ENCODE measurements around the gene CLEC17A. TPM values are rescaled to one million over a fixed set of nuclear protein-coding genes. Genes with fewer than 3 reads are reported as not detected.

Gene CLEC17A
- total RNA-seq, 2 experiments from 2014 or later: not detected

GRCh38 chr19:14632286-14632685 lies 49.4 kb downstream of the CLEC17A start:
- POLR2A ChIA-PET: no interaction called here
- no peak for DNase-seq
- H3K9me3 Mint-ChIP-seq (ENCODE audit: insufficient read depth): peaks cover 12% of the 10 kb centered on the region

GRCh38 chr19:14639536-14640277 lies 56.8 kb downstream of the CLEC17A start:
- no peaks in the 10 kb centered on the region for H3K36me3 Mint-ChIP-seq (ENCODE audit: low read depth)
- H3K27ac Mint-ChIP-seq: no peak overlapping the region
- peaks cover 4% of the 10 kb centered on the region for H3K9me3 Mint-ChIP-seq (ENCODE audit: insufficient read depth)
- H3K27me3 Mint-ChIP-seq (ENCODE audit: low read depth): no peaks in the 10 kb centered on the region
- ChIA-PET CTCF (no interaction called here), POLR2A (interaction anchor here (0.6 kb wide), 2 partner anchors 66 to 1004 kb away, joined by 4 to 7 read pairs; no protein-coding TSS in a partner anchor)
- ATAC-seq: no peak
- no peak for DNase-seq
- H3K4me3 Mint-ChIP-seq: no peak overlapping the region
- H3K4me1 Mint-ChIP-seq (ENCODE audit: low read depth): no peaks in the 10 kb centered on the region

More at GRCh38 chr19:14632286-14632685, 49.4 kb downstream of the CLEC17A start:
- H3K27me3 Mint-ChIP-seq (ENCODE audit: low read depth): no peaks in the 10 kb centered on the region
- no peak overlapping the region for H3K27ac Mint-ChIP-seq
- H3K36me3 Mint-ChIP-seq (ENCODE audit: low read depth): no peaks in the 10 kb centered on the region
- no peak for ATAC-seq
- CTCF ChIA-PET: no interaction called here
- no peaks in the 10 kb centered on the region for H3K4me1 Mint-ChIP-seq (ENCODE audit: low read depth)
- H3K4me3 Mint-ChIP-seq: no peak overlapping the region

GRCh38 chr19:14648506-14648905 lies 65.6 kb downstream of the CLEC17A start:
- Mint-ChIP-seq H3K27me3 (ENCODE audit: low read depth) (peaks cover 8% of the 10 kb centered on the region), H3K27ac (no peak overlapping the region), H3K36me3 (ENCODE audit: low read depth) (no peaks in the 10 kb centered on the region), H3K4me3 (no peak overlapping the region), H3K9me3 (ENCODE audit: insufficient read depth) (no peaks in the 10 kb centered on the region), H3K4me1 (ENCODE audit: low read depth) (no peaks in the 10 kb centered on the region)
- POLR2A ChIA-PET: no interaction called here
- no peak for DNase-seq
- CTCF ChIA-PET: no interaction called here
- no peak for ATAC-seq

- H3K27ac Mint-ChIP-seq: no peak overlapping the region
Measured at GRCh38 chr19:14649020-14649419, 66.1 kb downstream of the CLEC17A start.

GRCh38 chr19:14650161-14650560 lies 67.3 kb downstream of the CLEC17A start:
- ATAC-seq: no peak
- Mint-ChIP-seq H3K27ac (no peak overlapping the region), H3K27me3 (ENCODE audit: low read depth) (peaks cover 8% of the 10 kb centered on the region), H3K36me3 (ENCODE audit: low read depth) (no peaks in the 10 kb centered on the region), H3K4me3 (no peak overlapping the region), H3K9me3 (ENCODE audit: insufficient read depth) (no peaks in the 10 kb centered on the region), H3K4me1 (ENCODE audit: low read depth) (no peaks in the 10 kb centered on the region)
- ChIA-PET POLR2A (no interaction called here), CTCF (no interaction called here)
- no peak for DNase-seq

More at GRCh38 chr19:14649020-14649419, 66.1 kb downstream of the CLEC17A start:
- ChIA-PET POLR2A (no interaction called here), CTCF (no interaction called here)
- Mint-ChIP-seq H3K9me3 (ENCODE audit: insufficient read depth) (no peaks in the 10 kb centered on the region), H3K27me3 (ENCODE audit: low read depth) (peaks cover 8% of the 10 kb centered on the region), H3K36me3 (ENCODE audit: low read depth) (no peaks in the 10 kb centered on the region), H3K4me3 (no peak overlapping the region), H3K4me1 (ENCODE audit: low read depth) (no peaks in the 10 kb centered on the region)
- DNase-seq (no peak), ATAC-seq (no peak)

GRCh38 chr19:14654786-14655560 lies 72.1 kb downstream of the CLEC17A start:
- H3K27me3 Mint-ChIP-seq (ENCODE audit: low read depth): peaks cover 6% of the 10 kb centered on the region

GRCh38 chr19:14655726-14656125 lies 72.8 kb downstream of the CLEC17A start:
- Mint-ChIP-seq H3K4me3 (no peak overlapping the region), H3K27me3 (ENCODE audit: low read depth) (peaks cover 4% of the 10 kb centered on the region), H3K36me3 (ENCODE audit: low read depth) (no peaks in the 10 kb centered on the region), H3K9me3 (ENCODE audit: insufficient read depth) (no peaks in the 10 kb centered on the region), H3K4me1 (ENCODE audit: low read depth) (no peaks in the 10 kb centered on the region), H3K27ac (no peak overlapping the region)
- DNase-seq: no peak
- ChIA-PET CTCF (no interaction called here), POLR2A (no interaction called here)
- ATAC-seq: no peak

More at GRCh38 chr19:14654786-14655560, 72.1 kb downstream of the CLEC17A start:
- Mint-ChIP-seq H3K9me3 (ENCODE audit: insufficient read depth) (no peaks in the 10 kb centered on the region), H3K4me3 (no peak overlapping the region), H3K4me1 (ENCODE audit: low read depth) (no peaks in the 10 kb centered on the region), H3K27ac (no peak overlapping the region), H3K36me3 (ENCODE audit: low read depth) (no peaks in the 10 kb centered on the region)
- CTCF ChIA-PET: no interaction called here
- DNase-seq (no peak), ATAC-seq (no peak)
- POLR2A ChIA-PET: no interaction called here

- Mint-ChIP-seq H3K4me1 (ENCODE audit: low read depth) (peaks cover 2% of the 10 kb centered on the region), H3K27ac (no peak overlapping the region), H3K9me3 (ENCODE audit: insufficient read depth) (no peaks in the 10 kb centered on the region), H3K36me3 (ENCODE audit: low read depth) (no peaks in the 10 kb centered on the region), H3K4me3 (no peak overlapping the region), H3K27me3 (ENCODE audit: low read depth) (peaks cover 4% of the 10 kb centered on the region)
- ATAC-seq: no peak
- no peak for DNase-seq
- POLR2A ChIA-PET: no interaction called here
- CTCF ChIA-PET: interaction anchor here (0.6 kb wide), 1 partner anchor 417 kb away, joined by 3 read pairs; no protein-coding TSS in a partner anchor
Measured at GRCh38 chr19:14659874-14660489, 77.1 kb downstream of the CLEC17A start.

GRCh38 chr19:14661372-14661924 lies 78.6 kb downstream of the CLEC17A start:
- H3K27ac Mint-ChIP-seq: no peak overlapping the region
- DNase-seq: no peak
- H3K36me3 Mint-ChIP-seq (ENCODE audit: low read depth): no peaks in the 10 kb centered on the region
- H3K4me3 Mint-ChIP-seq: no peak overlapping the region
- peaks cover 4% of the 10 kb centered on the region for H3K27me3 Mint-ChIP-seq (ENCODE audit: low read depth)
- H3K4me1 Mint-ChIP-seq (ENCODE audit: low read depth): peaks cover 2% of the 10 kb centered on the region
- no peak for ATAC-seq
- H3K9me3 Mint-ChIP-seq (ENCODE audit: insufficient read depth): no peaks in the 10 kb centered on the region
- POLR2A ChIA-PET: no interaction called here
- CTCF ChIA-PET: no interaction called here

Other genes with a start within 250 kb of the CLEC17A start
- 100 to 1,000 TPM; 290 to 302 TPM for gene ADGRE5, start 201.6 kb upstream of the CLEC17A start, total RNA-seq
- gene DDX39A, start 163.7 kb upstream of the CLEC17A start, total RNA-seq: 100 to 1,000 TPM; 309 to 313 TPM
- 100 to 1,000 TPM; 244 to 263 TPM for gene PKN1, start 149.8 kb upstream of the CLEC17A start, total RNA-seq
- gene PTGER1, start 107.7 kb upstream of the CLEC17A start, total RNA-seq: under 1 TPM; 0.32 to 0.44 TPM
- gene GIPC1, start 87.0 kb upstream of the CLEC17A start, total RNA-seq: 10 to 100 TPM; 37.9 to 39.3 TPM
- 100 to 1,000 TPM; 110 to 112 TPM for gene DNAJB1, start 64.7 kb upstream of the CLEC17A start, total RNA-seq
- 100 to 1,000 TPM; 153 to 163 TPM for gene TECR, start 53.5 kb upstream of the CLEC17A start, total RNA-seq
- 100 to 1,000 TPM; 133 to 142 TPM for gene NDUFB7, start 11.0 kb upstream of the CLEC17A start, total RNA-seq
- not detected for gene ADGRE3, start 91.8 kb downstream of the CLEC17A start, total RNA-seq
- gene ZNF333, start 107.0 kb downstream of the CLEC17A start, total RNA-seq: 1 to 10 TPM; 7.3 TPM
- gene ADGRE2, start 195.5 kb downstream of the CLEC17A start, total RNA-seq: under 1 TPM; 0.21 to 0.29 TPM